B cell (primary cell): Measurements from ENCODE around the gene TMPRSS7. TPM values are rescaled to one million over a fixed set of nuclear protein-coding genes. Genes with fewer than 3 reads are reported as not detected.

ENCODE experiments used
- ATAC-seq: fragments of 200-7000 bp; cut with Tn5 transposase; one replicate; pipeline ENCODE4 v1.10.0; 2021; ENCODE audit warnings: low read depth, mild to moderate bottlenecking, moderate number of reproducible peaks, moderate library complexity
- CTCF ChIA-PET: fragments of 350-600 bp; sonication (Branson Sonifier 250); formaldehyde crosslinking; loops from one replicate; lab custom pipeline; 2021; ENCODE audit warnings: antibody characterized with exemption, inconsistent platforms; lab: Charles Lee
- POLR2A ChIA-PET: fragments of 350-600 bp; sonication (Branson Sonifier 250); formaldehyde crosslinking; loops from one replicate; lab custom pipeline; 2021; ENCODE audit warnings: antibody characterized with exemption; lab: Charles Lee
- DNase-seq: peaks from one replicate; pipeline ENCODE4 v3.0.0; 2013
- H2AFZ ChIP-seq: 2 replicates; pipeline ENCODE4 v1.6.1; 2012; ENCODE audit warnings: mild to moderate bottlenecking, low read depth, low read length; ENCODE audit not compliant: insufficient read depth, poor library complexity, severe bottlenecking
- H3K27ac ChIP-seq, 2 donors: 1 replicate in 1 of 2; 2 replicates in 1 of 2; pipeline ENCODE4 v1.5.1; 2012 to 2013; ENCODE audit warnings: low read length in 2 of 2, mild to moderate bottlenecking in 2 of 2, moderate library complexity in 1 of 2
- H3K27me3 ChIP-seq, 4 experiments: fragments of 200-600 bp in 1 of 4; sonication (generic) in 1 of 4; replicated peaks in 1 of 4; 1 replicate in 2 of 4; 2 replicates in 2 of 4; pipeline versions ENCODE4 v1.6.1 to v1.7.0; 2013 to 2016; ENCODE audit warnings: low read length in 3 of 4, mild to moderate bottlenecking in 2 of 4, mixed read lengths in 1 of 4, moderate library complexity in 1 of 4; ENCODE audit not compliant: insufficient read depth in 4 of 4, control insufficient read depth in 3 of 4; ENCODE audit errors: control extremely low read depth in 1 of 4
- H3K36me3 ChIP-seq, 2 experiments: replicated peaks in 1 of 2; 1 replicate in 1 of 2; 2 replicates in 1 of 2; pipeline versions ENCODE4 v1.6.1 to v1.7.1; 2013; ENCODE audit warnings: low read length in 1 of 2; ENCODE audit not compliant: insufficient read depth in 2 of 2, control insufficient read depth in 1 of 2; ENCODE audit errors: control extremely low read depth in 1 of 2, extremely low read depth in 1 of 2
- H3K4me1 ChIP-seq, 2 donors: fragments of 200-600 bp in 1 of 2; sonication (generic) in 1 of 2; 1 replicate in 1 of 2; 2 replicates in 1 of 2; pipeline versions ENCODE4 v1.5.1 to v1.6.1; 2013 to 2017; ENCODE audit warnings: low read length in 2 of 2; ENCODE audit not compliant: control insufficient read depth in 2 of 2, insufficient read depth in 2 of 2
- H3K4me2 ChIP-seq: replicated peaks from 2 replicates; pipeline ENCODE3; 2012; ENCODE audit warnings: mild to moderate bottlenecking, low read depth, low read length; ENCODE audit not compliant: poor library complexity, severe bottlenecking
- H3K4me3 ChIP-seq, 5 experiments: fragments of 200-600 bp in 1 of 5; sonication (generic) in 1 of 5; 1 replicate in 3 of 5; 2 replicates in 2 of 5; pipeline versions ENCODE4 v1.5.1 to v1.7.0; 2011 to 2016; ENCODE audit warnings: low read length in 4 of 5, mild to moderate bottlenecking in 4 of 5, low read depth in 2 of 5, control low read depth in 1 of 5, moderate library complexity in 1 of 5; ENCODE audit not compliant: insufficient read depth in 1 of 5; ENCODE audit errors: control extremely low read depth in 1 of 5, extremely low read depth in 1 of 5
- H3K79me2 ChIP-seq: fragments of 200-600 bp; sonication (generic); one replicate; pipeline ENCODE4 v1.6.0; 2016; ENCODE audit warnings: low read length; ENCODE audit not compliant: control insufficient read depth, insufficient read depth
- H3K9ac ChIP-seq: fragments of 200-600 bp; sonication (generic); 2 replicates; pipeline ENCODE4 v1.6.1; 2017; ENCODE audit warnings: mild to moderate bottlenecking, low read length, moderate library complexity
- H3K9me3 ChIP-seq, 3 donors: one replicate each; pipeline versions ENCODE4 v1.6.1 to v1.7.1; 2013; ENCODE audit warnings: low read length in 2 of 3; ENCODE audit not compliant: control insufficient read depth in 2 of 3, insufficient read depth in 1 of 3; ENCODE audit errors: control extremely low read depth in 1 of 3
- H4K20me1 ChIP-seq: 2 replicates; pipeline ENCODE4 v1.6.0; 2012; ENCODE audit warnings: mild to moderate bottlenecking, low read length; ENCODE audit not compliant: insufficient read depth, control insufficient read depth, poor library complexity, severe bottlenecking
- H3K27ac Mint-ChIP-seq: one replicate; pipeline ENCODE4 v1.8.0; 2021; ENCODE audit warnings: mixed read lengths
- H3K27me3 Mint-ChIP-seq: one replicate; pipeline ENCODE4 v1.8.0; 2021; ENCODE audit warnings: mixed read lengths
- H3K4me1 Mint-ChIP-seq: one replicate; pipeline ENCODE4 v1.8.0; 2021; ENCODE audit warnings: mixed read lengths
- H3K4me3 Mint-ChIP-seq: one replicate; pipeline ENCODE4 v1.8.0; 2021; ENCODE audit warnings: mixed read lengths
- H3K9me3 Mint-ChIP-seq: one replicate; pipeline ENCODE4 v1.8.0; 2022; ENCODE audit warnings: mixed read lengths; ENCODE audit not compliant: insufficient read depth
- EZH2 ChIP-seq: IDR thresholded peaks from 2 replicates; pipeline ENCODE4 v1.6.1; 2012; ENCODE audit warnings: borderline replicate concordance, low read depth, mild to moderate bottlenecking, moderate library complexity, low read length; ENCODE audit not compliant: insufficient read depth, poor library complexity, severe bottlenecking
- WGBS: methylation state at CpG from one replicate; pipeline ENCODE4 v1.1.5; 2013; ENCODE audit warnings: missing lambda C conversion rate; ENCODE audit not compliant: insufficient coverage; 5-methylcytosine and 5-hydroxymethylcytosine counted together
- intact Hi-C: fragments of 100-400 bp; cut with micrococcal nuclease; formaldehyde crosslinking; loops from one replicate; pipeline ENCODE4 v1.10.0; 2022
- polyA minus RNA-seq: library from RNA; depleted of rRNA, polyadenylated mRNA; stranded (reverse); fragments of >200 nt; gene quantifications from 2 replicates; pipeline ENCODE4 v1.2.3, GENCODE V29; 2012
- polyA plus RNA-seq: library from polyadenylated mRNA; depleted of rRNA; stranded (reverse); fragments of >200 nt; gene quantifications from 2 replicates; pipeline ENCODE4 v1.2.3, GENCODE V29; 2012
- total RNA-seq, 2 donors: library from RNA; stranded (reverse); fragments of 120-200 nt in 1 of 2; gene quantifications; 1 replicate in 1 of 2; 2 replicates in 1 of 2; pipeline versions ENCODE4 v1.2.3 to v1.2.4, GENCODE V29; 2013 to 2022
- TF ChIP-seq, protein P1 (sequence below): fragments of 200-600 bp; IDR thresholded peaks from one replicate; pipeline ENCODE4 v1.8.0; 2022; ENCODE audit warnings: antibody characterized with exemption, mild to moderate bottlenecking

The TMPRSS7 gene, protein sequence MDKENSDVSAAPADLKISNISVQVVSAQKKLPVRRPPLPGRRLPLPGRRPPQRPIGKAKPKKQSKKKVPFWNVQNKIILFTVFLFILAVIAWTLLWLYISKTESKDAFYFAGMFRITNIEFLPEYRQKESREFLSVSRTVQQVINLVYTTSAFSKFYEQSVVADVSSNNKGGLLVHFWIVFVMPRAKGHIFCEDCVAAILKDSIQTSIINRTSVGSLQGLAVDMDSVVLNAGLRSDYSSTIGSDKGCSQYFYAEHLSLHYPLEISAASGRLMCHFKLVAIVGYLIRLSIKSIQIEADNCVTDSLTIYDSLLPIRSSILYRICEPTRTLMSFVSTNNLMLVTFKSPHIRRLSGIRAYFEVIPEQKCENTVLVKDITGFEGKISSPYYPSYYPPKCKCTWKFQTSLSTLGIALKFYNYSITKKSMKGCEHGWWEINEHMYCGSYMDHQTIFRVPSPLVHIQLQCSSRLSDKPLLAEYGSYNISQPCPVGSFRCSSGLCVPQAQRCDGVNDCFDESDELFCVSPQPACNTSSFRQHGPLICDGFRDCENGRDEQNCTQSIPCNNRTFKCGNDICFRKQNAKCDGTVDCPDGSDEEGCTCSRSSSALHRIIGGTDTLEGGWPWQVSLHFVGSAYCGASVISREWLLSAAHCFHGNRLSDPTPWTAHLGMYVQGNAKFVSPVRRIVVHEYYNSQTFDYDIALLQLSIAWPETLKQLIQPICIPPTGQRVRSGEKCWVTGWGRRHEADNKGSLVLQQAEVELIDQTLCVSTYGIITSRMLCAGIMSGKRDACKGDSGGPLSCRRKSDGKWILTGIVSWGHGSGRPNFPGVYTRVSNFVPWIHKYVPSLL
- not detected in 2 replicates for total RNA-seq
- total RNA-seq (2013), result not detected
- polyA plus RNA-seq, result not detected in 2 replicates
- not detected in 2 replicates for polyA minus RNA-seq

DNA sequence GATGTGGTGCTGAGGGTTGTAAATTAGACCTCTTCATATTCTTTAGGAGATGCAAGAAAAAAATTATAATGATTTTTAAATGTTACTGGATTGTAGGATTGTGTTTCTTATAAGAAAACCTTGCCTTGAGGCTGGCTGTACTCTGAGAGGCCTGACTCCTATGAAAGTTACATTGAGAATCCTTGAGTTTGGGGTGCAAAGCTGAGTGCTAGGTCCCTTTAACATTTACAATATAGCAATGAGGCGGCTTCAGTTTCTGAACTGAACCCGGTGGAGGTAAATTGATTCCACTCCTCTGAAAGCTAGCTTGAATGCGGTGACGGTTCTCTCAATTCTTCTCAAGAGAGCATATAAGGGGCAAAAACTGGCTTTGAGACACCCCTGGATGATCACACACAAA lies at the start of gene TMPRSS7:
Gene TMPRSS7, plus strand, starts transcription at position 301 of the 400 bp plus-strand sequence. CDS start 110 bp downstream, outside the sequence.
- peaks cover 3 to 4% of the 10 kb centered on the region in 2 donors for H3K4me1 ChIP-seq
- H4K20me1 ChIP-seq, result no peaks in the 10 kb centered on the region
- POLR2A ChIA-PET, result no interaction called here
- no peaks in the 10 kb centered on the region for H3K9me3 ChIP-seq
- CTCF ChIA-PET, result interaction anchor here (1.6 kb wide), 1 partner anchor 21 kb away, joined by 4 read pairs; no protein-coding TSS in a partner anchor
- no peaks in the 10 kb centered on the region for H3K9me3 Mint-ChIP-seq
- no peak within 1 kb of the TSS for H3K4me3 ChIP-seq
- H3K27me3 Mint-ChIP-seq, result peaks cover 5% of the 10 kb centered on the region
- DNase-seq, result no peak
- ATAC-seq, result no peak
- H3K9ac ChIP-seq, result no peak within 1 kb of the TSS
- no peaks in the 10 kb centered on the region for H3K36me3 ChIP-seq
- TF ChIP-seq, protein P1, sequence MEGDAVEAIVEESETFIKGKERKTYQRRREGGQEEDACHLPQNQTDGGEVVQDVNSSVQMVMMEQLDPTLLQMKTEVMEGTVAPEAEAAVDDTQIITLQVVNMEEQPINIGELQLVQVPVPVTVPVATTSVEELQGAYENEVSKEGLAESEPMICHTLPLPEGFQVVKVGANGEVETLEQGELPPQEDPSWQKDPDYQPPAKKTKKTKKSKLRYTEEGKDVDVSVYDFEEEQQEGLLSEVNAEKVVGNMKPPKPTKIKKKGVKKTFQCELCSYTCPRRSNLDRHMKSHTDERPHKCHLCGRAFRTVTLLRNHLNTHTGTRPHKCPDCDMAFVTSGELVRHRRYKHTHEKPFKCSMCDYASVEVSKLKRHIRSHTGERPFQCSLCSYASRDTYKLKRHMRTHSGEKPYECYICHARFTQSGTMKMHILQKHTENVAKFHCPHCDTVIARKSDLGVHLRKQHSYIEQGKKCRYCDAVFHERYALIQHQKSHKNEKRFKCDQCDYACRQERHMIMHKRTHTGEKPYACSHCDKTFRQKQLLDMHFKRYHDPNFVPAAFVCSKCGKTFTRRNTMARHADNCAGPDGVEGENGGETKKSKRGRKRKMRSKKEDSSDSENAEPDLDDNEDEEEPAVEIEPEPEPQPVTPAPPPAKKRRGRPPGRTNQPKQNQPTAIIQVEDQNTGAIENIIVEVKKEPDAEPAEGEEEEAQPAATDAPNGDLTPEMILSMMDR, result no peak
- no peak for TF ChIP-seq EZH2
- H3K4me3 Mint-ChIP-seq, result no peak within 1 kb of the TSS
- H3K27ac ChIP-seq, result no peak within 1 kb of the TSS
- 93% methylated on average over 4 of the region's 4 CpGs for WGBS
- no peak within 1 kb of the TSS for H3K4me2 ChIP-seq
- H3K4me1 Mint-ChIP-seq, result peaks cover 5% of the 10 kb centered on the region
- intact Hi-C loops, result no loop called here
- H2AFZ ChIP-seq, result no peak within 1 kb of the TSS
- H3K79me2 ChIP-seq, result no peaks in the 10 kb centered on the region
- H3K27ac Mint-ChIP-seq, result no peak within 1 kb of the TSS
- no peaks in the 10 kb centered on the region for H3K27me3 ChIP-seq
